GM19438 (cell line): ENCODE measurements around the gene TBCD.
"Not testable (repeated sequence)": the region's sequence is repeated elsewhere in the genome, so short reads cannot be mapped to it uniquely, and the experiment has no call there.

Experiments
- ATAC-seq: cut with Tn5 transposase; IDR thresholded peaks from one replicate; pipeline ENCODE4 v1.9.1; 2021; ENCODE audit warnings: low read depth; ENCODE audit not compliant: unreplicated experiment

The TBCD gene

DNA sequence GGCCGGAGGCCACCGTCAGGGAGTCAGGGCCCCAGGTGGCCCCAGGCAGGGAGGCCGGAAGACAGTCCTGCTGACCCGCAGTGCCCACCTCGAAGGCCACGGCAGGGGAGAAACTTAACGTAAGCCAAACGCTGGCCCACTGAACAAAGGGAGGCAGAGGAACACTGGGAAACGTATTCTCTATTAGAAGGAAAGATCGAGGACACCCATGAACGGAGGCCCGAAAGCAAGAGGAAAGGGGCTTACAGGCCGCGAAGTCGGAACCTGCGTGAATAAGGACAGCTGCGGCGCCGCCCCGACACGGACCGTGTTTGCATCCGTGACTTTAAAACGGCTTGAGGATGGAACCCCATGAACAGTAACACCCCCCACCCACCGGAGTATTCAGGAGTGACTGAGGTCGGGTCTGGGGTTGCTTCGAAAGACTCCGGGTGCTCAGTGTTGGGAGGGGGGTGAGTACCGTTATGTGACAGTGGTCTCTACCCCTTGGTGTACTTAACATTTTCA, 225.2 kb downstream of the TBCD start:
- no peak for ATAC-seq

DNA sequence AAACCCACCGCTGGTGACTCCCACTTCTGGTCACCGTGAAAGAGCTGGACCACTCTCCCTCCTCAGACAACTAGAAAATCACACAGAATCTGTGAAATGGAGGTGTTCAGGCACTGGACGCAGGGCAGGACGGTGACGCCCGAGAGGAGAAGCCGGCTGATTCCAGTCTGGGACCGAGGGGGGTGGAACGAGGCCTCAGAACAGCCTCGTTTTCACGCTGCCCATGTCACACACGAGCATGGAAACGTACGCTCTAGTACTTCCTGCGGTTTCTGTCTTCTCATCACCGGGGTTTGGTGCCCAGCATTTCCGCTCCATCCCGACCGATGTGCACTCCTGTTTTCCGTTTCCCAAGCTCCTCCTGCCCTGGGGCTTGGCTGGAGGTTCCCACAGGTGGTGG, 225.7 kb downstream of the TBCD start:
- no peak for ATAC-seq

DNA sequence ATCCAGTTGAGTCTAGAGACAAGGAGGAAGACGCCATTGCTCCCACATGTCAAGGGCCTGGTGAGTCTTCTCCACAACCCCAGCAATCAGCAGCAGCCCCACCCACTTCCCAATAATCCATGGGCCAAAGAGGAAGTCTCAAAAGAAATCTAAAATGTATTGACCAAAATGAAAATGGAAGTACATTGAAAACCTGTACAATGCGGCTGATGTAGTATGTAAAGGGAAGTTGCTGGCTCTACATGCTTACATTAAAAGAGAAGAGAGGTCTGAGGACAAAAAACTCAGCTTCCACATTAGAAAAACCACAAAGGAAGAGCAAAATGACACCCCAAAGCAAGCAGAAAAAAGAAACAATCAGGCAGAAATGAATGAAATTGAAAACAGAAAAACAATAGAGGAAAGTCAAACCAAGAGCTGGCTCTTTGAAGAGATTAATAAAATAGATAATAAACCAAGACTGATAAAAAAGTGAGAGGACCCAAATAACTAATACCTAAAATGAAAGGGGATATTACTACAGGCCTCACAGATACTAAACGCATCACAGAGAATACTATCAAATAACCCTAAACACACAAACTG, 227.0 kb downstream of the TBCD start:
- no peak for ATAC-seq

DNA sequence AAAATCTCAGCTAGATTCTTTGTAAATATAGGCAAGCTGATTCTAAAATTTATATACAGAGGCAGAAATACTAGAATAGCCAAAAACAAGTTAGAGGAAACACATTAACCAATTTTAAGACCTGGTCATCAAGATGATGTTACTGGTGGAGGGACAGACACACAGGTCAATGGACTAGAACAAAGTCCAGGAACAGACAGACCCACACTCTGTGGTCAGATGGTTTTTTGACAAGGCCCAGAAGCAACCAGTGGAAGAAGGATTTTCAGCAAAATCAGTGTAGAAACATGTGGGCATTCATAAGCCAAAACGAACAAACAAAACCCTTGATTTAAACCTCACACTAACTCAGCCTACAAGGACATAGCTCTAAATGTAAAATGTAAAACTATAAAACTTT, 227.9 kb downstream of the TBCD start:
- no peak for ATAC-seq

DNA sequence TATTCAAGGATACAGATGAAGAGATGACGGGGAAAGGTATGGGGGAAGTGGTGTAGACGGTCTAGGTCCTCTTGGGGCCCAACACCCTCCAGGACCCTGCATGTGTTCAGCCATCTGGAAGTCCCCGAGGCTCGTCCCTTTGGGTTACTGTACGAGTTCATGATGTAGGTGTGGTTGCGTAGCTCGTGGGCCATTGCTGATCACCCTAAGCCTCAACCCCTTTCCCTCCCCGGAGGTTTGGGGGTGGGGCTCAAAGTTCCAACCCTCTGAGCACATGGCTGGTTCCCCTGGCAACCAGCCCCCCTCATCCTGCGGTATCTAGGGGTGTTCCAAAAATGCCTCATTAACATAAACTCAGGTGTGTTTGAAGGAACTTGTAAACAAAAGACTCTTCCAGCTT, 228.8 kb downstream of the TBCD start:
- no peak for ATAC-seq

DNA sequence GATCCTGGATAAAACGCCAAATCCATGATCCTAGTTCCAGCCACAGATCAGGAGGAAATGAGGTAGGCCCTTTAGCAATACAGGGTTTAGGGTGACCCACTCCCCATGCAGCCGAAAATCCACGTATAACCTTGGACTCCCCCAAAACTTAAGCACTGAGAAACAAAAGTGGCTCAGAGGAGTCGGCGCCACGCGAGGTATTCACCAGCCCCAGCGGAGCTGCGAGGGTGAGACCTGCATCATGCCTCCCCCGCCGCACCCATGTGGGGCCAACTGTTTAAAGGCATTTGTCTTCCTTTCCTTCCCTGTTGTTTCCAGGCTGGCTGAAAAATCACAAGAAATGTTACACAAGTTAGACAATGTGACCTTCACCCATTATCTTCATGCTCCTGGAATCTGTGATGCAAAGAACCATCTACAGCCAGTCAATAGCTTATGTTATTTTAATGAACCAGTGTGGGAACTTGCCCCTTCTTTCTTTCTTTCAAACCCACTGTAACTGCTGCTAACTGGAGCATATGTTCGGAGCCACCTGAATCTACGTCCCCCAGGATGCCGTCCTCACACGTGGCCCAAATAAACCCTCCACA, 229.4 kb downstream of the TBCD start:
- ATAC-seq, result no peak

DNA sequence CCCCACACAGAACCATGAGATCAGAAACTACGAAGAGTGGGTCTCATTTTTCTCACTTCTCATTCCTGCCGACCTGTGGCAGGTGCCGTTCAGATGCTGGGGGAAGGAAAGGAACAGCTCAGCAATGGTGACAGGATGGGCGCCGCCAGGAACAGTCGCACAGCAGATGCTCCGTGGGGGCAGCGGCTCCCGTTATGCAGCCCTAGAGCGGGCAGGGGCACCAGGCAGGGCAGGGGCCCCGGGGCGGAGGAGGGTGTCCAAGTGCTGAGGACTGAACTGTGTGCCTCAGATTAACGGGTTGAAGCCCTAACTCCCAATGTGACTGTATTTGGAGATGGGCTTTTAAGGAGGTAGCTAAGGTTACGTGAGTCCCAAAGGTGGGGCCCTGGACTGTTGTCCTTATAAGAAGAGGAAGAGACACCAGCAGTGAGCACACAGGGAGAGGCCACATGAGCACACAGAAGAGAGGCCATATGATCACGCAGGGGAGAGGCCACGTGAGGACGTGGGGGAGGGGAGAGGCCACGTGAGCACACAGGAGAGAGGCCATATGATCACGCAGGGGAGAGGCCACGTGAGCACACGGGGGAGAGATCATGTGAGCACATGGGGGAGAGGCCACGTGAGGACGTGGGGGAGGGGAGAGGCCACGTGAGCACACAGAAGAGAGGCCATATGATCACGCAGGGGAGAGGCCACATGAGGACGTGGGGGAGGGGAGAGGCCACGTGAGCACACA, 231.8 kb downstream of the TBCD start:
- no peak for ATAC-seq

DNA sequence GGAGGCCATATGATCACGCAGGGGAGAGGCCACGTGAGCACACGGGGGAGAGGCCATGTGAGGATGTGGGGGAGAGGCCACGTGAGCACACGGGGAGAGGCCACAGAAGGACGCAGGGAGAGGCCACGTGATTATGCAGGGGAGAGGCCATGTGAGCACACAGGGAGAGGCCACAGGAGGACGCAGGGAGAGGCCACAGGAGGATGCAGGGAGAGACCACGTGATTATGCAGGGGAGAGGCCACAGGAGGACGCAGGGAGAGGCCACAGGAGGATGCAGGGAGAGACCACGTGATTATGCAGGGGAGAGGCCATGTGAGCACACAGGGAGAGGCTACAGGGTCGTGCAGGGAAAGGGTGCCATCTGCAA, 232.4 kb downstream of the TBCD start:
- not testable (repeated sequence) for ATAC-seq

DNA sequence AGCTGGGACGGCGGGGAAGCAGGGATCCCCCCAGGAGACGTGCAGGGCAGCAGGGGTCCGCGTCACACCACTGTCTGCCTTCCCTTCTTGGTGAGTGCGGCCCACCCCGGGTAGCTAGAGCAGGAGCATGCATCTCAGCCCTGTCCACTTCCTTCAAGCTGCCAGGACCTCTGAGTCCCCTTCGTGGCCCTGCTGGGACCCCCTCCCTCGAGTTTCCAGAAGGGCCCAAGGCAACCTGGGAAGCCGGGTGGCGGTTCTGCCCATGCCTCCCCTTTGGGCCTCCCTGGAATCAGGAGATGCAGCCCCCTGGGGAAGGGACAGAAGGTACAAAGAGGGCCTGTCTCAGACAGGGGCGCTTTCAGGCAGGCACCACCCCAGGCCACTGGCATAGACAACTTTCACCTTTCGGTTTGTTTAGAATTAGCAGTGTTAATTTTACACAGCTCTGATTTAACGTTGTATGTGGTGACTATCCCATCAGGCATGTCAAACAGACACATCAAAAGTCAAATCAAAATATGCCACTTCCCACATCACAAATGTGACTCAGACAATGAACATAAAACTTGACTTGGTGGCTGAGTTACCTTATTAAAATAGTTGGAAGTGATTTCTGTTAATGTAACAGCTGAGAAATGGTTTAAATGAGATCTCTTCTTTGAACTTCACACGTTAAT, 233.0 kb downstream of the TBCD start:
- ATAC-seq, result no peak

DNA sequence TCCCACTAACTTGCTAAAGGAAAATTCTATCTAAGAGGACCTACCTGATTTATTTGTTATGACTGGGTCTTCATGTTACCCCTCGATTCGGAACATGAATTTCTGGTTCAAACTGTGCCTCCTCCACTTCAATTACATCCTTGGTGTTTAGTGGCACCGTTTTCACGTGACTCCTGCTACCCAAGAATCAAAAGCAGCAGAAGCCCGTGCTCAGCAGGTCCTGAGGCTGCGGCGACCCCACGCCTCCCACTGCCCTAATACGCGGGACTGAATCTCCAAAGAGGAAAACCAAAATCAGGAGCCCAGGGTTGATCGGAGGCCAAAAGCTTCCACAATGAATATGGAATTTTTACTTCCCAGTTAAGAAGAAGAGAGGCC, 233.6 kb downstream of the TBCD start:
- ATAC-seq, result no peak

DNA sequence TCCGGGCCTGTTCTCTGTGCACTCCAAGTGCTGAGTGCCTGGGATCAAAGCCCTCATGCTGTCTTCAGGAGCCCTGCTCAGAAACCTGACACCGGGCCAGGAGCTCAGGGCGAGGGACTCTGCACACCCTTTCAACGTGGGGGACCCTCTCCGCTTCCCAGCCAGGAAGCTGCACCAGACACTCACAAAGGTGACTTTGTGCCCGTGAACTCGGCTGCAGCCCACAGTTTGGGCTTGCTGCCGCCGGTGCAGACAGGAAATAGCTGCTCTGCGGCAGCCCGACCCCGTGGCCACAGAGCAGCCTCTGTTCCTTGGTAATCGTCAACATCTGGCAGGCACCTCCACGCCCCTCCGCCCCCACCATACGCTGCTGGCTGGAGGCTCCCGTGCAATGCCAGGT, 234.1 kb downstream of the TBCD start:
- no peak for ATAC-seq

DNA sequence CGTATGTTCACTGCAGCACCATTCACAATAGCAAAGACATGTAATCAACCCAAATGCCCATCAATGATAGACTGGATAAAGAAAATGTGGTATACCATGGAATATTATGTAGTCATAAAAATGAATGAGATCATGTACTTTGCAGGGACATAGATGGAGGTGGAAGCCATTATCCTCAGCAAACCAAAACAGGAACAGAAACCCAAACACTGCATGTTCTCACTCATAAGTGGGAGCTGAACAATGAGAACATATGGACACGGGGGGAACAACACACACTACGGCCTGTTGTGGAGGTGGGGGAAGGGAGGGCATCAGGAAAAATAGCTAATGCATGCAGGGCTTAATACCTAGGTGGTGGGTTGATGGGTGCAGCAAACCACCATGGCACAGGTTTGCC, 237.2 kb downstream of the TBCD start:
- not testable (repeated sequence) for ATAC-seq

DNA sequence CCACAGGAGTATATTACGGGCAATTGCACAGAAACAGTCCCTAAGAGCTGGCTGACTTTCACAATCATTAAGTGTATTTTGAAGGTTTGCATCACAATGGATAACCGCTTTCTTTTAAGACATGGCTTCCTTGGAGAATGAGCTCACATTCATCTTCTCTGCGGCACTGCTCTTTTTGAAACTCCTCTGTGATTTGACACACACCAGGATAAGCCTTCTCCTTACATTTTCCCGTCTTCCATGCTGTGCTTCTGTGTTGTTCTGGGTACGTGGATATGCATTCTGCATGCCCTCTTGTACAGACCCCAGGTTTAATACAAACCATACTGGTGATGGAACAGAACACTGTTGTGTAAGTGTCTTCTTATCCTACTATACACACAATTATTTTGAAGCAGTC, 238.0 kb downstream of the TBCD start:
- ATAC-seq, result no peak

DNA sequence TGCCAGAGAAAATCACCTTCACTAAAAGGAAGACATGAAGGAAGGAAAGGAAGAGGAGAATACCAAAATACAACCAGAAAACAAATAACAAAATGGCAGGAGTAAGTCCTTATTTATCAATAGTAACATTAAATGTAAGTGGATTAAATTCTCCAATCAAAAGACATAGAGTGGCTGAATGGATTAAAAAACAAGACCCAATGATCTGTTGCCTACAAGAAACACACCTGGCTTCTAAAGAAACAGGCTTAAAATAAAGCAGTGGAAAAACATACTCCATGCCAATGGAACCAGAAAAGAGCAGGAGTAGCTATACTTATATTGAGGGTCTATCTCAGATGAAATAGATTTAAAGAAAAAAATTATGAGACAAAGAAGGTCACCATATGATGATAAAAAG, 241.1 kb downstream of the TBCD start:
- ATAC-seq, result no peak
